ENCODE data around the gene ACTRT2. TPM values are rescaled to one million over a fixed set of nuclear protein-coding genes. Genes with fewer than 3 reads are reported as not detected.

The ACTRT2 gene
- polyA plus RNA-seq, 1 of the 3 experiments (the other 2 are of a cell fraction), result not detected

DNA sequence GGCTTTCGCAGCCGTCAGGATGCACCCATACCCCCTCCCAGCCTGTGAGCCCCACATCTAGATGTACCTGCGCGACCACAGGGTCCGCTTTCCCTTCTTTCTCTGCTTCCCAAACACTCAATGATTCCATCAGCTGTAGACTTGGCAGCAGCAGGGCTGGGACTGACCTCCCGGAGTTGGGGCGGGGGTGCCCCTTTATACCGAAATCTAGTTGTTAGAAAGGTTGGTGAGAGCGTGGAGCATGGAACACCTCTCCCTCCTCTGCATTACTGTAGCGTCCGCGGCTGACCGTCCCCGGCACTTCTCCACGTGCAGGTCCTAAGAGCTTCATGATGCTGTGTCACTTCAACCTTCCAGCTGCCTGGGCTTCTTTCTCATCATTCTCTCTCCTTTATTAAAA lies 21.1 kb upstream of the ACTRT2 start:
- CTCF ChIA-PET, result interaction anchor here (0.5 kb wide), 1 partner anchor 911 kb away, joined by 3 read pairs; no protein-coding TSS in a partner anchor

DNA sequence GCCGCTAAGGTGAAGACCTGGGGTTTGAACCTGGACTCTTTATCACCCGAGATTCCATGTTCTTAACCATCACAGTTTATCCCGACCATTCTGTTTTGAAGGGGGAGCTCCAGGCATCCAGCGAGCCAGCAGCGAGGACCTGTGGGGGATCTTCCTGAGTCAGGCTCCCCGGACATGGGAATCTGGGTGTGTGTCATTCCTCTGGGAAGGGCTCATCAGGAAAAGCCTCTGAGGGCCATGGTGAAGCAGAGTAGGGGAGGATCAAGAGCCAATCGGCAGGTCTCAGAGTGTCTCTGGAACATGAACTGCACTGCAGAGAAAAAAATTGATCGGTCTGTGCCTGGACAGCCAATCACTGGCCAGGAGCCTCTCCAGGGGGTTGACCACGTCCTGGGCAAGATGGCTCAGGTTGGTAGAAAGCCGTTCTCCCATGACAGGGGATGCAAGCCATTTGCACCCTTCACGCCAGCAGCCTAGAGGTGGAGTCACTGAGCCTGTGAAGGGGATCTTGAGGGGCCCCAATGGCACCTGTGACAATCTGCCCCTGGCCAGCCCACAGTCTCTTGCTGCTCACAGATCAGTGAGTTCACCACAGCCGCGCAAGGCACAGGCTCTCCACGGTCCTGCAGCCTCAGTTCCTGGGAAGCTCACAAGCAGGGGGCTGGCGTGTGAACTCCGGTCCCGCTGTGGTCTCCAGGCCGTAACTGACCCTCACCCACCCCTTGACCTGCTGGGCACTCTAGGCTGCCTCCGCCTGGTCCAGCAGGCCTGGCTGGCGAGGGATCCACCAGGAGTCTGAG lies 20.4 kb upstream of the ACTRT2 start:
- H3K9me3 ChIP-seq, result no peaks in the 10 kb centered on the region
- POLR2A ChIA-PET, result no interaction called here
- 21% methylated on average over 12 of the region's 20 CpGs for WGBS (ENCODE audit: low lambda C conversion rate)

More for the DNA sequence above, 21.1 kb upstream of the ACTRT2 start:
- TF ChIP-seq EP300 (IDR thresholded peaks at IDR 0.05; ENCODE audit: borderline replicate concordance in 1 of 2, low read depth in 1 of 2, low read length in 1 of 2), result no peak
- Histone ChIP-seq H3K27me3 (ENCODE audit: insufficient read depth) (no peaks in the 10 kb centered on the region), H3K36me3 (replicated peaks in 1 of 2; ENCODE audit: control insufficient read depth in 1 of 2, insufficient read depth in 2 of 2, low read length in 1 of 2) (no peaks in the 10 kb centered on the region), H3K79me2 (ENCODE audit: insufficient read depth) (no peaks in the 10 kb centered on the region), H3F3A (replicated peaks; ENCODE audit: insufficient read depth) (no peaks in the 10 kb centered on the region), H3K4me3 (ENCODE audit: low read depth in 2 of 2, low read length in 1 of 2) (no peak overlapping the region), H4K20me1 (ENCODE audit: insufficient read depth) (no peaks in the 10 kb centered on the region), H3K4me2 (no peak overlapping the region), H3K27ac (ENCODE audit: low read depth in 2 of 2, low read length in 1 of 2) (no peak overlapping the region), H3K9ac (no peak overlapping the region), H2AFZ (ENCODE audit: low read depth) (no peak overlapping the region), H3K9me2 (no peaks in the 10 kb centered on the region), H3K9me3 (no peaks in the 10 kb centered on the region), H3K4me1 (ENCODE audit: control insufficient read depth in 1 of 2, insufficient read depth in 2 of 2, low read depth in 1 of 2, low read length in 1 of 2) (no peaks in the 10 kb centered on the region)
- POLR2A ChIA-PET, result no interaction called here
- no peak for DNase-seq
- 10% methylated on average over 15 of the region's 15 CpGs for WGBS (ENCODE audit: low lambda C conversion rate)

More for the DNA sequence above, 20.4 kb upstream of the ACTRT2 start:
- Histone ChIP-seq H3K27ac (ENCODE audit: low read depth in 2 of 2, low read length in 1 of 2) (no peak overlapping the region), H3K36me3 (replicated peaks in 1 of 2; ENCODE audit: control insufficient read depth in 1 of 2, insufficient read depth in 2 of 2, low read length in 1 of 2) (no peaks in the 10 kb centered on the region), H2AFZ (ENCODE audit: low read depth) (no peak overlapping the region), H3K4me3 (ENCODE audit: low read depth in 2 of 2, low read length in 1 of 2) (no peak overlapping the region), H3F3A (replicated peaks; ENCODE audit: insufficient read depth) (no peaks in the 10 kb centered on the region), H3K9me2 (no peaks in the 10 kb centered on the region), H3K79me2 (ENCODE audit: insufficient read depth) (no peaks in the 10 kb centered on the region), H3K27me3 (ENCODE audit: insufficient read depth) (no peaks in the 10 kb centered on the region), H3K4me2 (no peak overlapping the region), H3K9ac (no peak overlapping the region), H4K20me1 (ENCODE audit: insufficient read depth) (no peaks in the 10 kb centered on the region), H3K4me1 (ENCODE audit: control insufficient read depth in 1 of 2, insufficient read depth in 2 of 2, low read depth in 1 of 2, low read length in 1 of 2) (no peaks in the 10 kb centered on the region)
- CTCF ChIA-PET, result interaction anchor here (0.5 kb wide), 1 partner anchor 912 kb away, joined by 3 read pairs; no protein-coding TSS in a partner anchor
- TF ChIP-seq, protein P1, sequence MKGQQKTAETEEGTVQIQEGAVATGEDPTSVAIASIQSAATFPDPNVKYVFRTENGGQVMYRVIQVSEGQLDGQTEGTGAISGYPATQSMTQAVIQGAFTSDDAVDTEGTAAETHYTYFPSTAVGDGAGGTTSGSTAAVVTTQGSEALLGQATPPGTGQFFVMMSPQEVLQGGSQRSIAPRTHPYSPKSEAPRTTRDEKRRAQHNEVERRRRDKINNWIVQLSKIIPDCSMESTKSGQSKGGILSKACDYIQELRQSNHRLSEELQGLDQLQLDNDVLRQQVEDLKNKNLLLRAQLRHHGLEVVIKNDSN (IDR thresholded peaks at IDR 0.05; ENCODE audit: borderline replicate concordance, low read depth), result no peak
- TF ChIP-seq MXI1 (IDR thresholded peaks at IDR 0.05; ENCODE audit: low read depth, low read length) (no peak), POLR2AphosphoS5 (IDR thresholded peaks at IDR 0.05; ENCODE audit: low read depth, low read length) (no peak), TCF12 (IDR thresholded peaks at IDR 0.05) (no peak), RFX5 (IDR thresholded peaks at IDR 0.05; ENCODE audit: low read length) (no peak), RXRA (IDR thresholded peaks at IDR 0.05; ENCODE audit: borderline replicate concordance, low read depth) (no peak), TAF1 (IDR thresholded peaks at IDR 0.05; ENCODE audit: borderline replicate concordance, low read depth, low read length) (no peak), SIN3A (IDR thresholded peaks at IDR 0.05; ENCODE audit: borderline replicate concordance, low read depth, low read length) (no peak), JUND (IDR thresholded peaks at IDR 0.05) (no peak), CHD2 (IDR thresholded peaks at IDR 0.05; ENCODE audit: low read length, partially characterized antibody) (no peak), YY1 (IDR thresholded peaks at IDR 0.05; ENCODE audit: low read depth) (no peak)
- TF ChIP-seq, protein P2, sequence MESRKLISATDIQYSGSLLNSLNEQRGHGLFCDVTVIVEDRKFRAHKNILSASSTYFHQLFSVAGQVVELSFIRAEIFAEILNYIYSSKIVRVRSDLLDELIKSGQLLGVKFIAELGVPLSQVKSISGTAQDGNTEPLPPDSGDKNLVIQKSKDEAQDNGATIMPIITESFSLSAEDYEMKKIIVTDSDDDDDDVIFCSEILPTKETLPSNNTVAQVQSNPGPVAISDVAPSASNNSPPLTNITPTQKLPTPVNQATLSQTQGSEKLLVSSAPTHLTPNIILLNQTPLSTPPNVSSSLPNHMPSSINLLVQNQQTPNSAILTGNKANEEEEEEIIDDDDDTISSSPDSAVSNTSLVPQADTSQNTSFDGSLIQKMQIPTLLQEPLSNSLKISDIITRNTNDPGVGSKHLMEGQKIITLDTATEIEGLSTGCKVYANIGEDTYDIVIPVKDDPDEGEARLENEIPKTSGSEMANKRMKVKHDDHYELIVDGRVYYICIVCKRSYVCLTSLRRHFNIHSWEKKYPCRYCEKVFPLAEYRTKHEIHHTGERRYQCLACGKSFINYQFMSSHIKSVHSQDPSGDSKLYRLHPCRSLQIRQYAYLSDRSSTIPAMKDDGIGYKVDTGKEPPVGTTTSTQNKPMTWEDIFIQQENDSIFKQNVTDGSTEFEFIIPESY (IDR thresholded peaks at IDR 0.05; ENCODE audit: borderline replicate concordance, low read depth), result no peak
- TF ChIP-seq, protein P3, sequence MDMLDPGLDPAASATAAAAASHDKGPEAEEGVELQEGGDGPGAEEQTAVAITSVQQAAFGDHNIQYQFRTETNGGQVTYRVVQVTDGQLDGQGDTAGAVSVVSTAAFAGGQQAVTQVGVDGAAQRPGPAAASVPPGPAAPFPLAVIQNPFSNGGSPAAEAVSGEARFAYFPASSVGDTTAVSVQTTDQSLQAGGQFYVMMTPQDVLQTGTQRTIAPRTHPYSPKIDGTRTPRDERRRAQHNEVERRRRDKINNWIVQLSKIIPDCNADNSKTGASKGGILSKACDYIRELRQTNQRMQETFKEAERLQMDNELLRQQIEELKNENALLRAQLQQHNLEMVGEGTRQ (IDR thresholded peaks at IDR 0.05; ENCODE audit: borderline replicate concordance, low read depth, low read length), result no peak
- TF ChIP-seq, protein P4, sequence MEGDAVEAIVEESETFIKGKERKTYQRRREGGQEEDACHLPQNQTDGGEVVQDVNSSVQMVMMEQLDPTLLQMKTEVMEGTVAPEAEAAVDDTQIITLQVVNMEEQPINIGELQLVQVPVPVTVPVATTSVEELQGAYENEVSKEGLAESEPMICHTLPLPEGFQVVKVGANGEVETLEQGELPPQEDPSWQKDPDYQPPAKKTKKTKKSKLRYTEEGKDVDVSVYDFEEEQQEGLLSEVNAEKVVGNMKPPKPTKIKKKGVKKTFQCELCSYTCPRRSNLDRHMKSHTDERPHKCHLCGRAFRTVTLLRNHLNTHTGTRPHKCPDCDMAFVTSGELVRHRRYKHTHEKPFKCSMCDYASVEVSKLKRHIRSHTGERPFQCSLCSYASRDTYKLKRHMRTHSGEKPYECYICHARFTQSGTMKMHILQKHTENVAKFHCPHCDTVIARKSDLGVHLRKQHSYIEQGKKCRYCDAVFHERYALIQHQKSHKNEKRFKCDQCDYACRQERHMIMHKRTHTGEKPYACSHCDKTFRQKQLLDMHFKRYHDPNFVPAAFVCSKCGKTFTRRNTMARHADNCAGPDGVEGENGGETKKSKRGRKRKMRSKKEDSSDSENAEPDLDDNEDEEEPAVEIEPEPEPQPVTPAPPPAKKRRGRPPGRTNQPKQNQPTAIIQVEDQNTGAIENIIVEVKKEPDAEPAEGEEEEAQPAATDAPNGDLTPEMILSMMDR (IDR thresholded peaks at IDR 0.05), result no peak
- TF ChIP-seq, protein P5, sequence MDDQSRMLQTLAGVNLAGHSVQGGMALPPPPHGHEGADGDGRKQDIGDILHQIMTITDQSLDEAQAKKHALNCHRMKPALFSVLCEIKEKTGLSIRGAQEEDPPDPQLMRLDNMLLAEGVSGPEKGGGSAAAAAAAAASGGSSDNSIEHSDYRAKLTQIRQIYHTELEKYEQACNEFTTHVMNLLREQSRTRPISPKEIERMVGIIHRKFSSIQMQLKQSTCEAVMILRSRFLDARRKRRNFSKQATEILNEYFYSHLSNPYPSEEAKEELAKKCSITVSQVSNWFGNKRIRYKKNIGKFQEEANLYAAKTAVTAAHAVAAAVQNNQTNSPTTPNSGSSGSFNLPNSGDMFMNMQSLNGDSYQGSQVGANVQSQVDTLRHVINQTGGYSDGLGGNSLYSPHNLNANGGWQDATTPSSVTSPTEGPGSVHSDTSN (IDR thresholded peaks at IDR 0.05), result no peak
- no peak for DNase-seq

Measured in SK-N-SH (cell line).